ENCODE results near the gene GRAMD2A. TPM values are rescaled to one million over a fixed set of nuclear protein-coding genes. Genes with fewer than 3 reads are reported as not detected.

The GRAMD2A gene
- total and polyA plus RNA-seq, 10 of the 15 experiments (the other 5 are each of a cell fraction or from before 2014, with no cell fraction given) = 0.02 to 0.35 TPM; not detected in 8

GRCh38 chr15:72173864-72174550, 23.6 kb downstream of the GRAMD2A start (continued):
- TF ChIP-seq E4F1 (IDR thresholded peaks at IDR 0.05; ENCODE audit: borderline replicate concordance, partially characterized antibody) (no peak), E2F4 (IDR thresholded peaks at IDR 0.05; ENCODE audit: low read depth, low read length) (no peak), POLR2A (IDR thresholded peaks at IDR 0.05; ENCODE audit: low read depth, low read length) (no peak), CHD1 (IDR thresholded peaks at IDR 0.05; ENCODE audit: low read depth, low read length) (no peak)

- DNase-seq (ENCODE audit: low read depth, low spot score) (no peak), ATAC-seq (no peak), FAIRE-seq (no peak)
- H3K79me2 ChIP-seq (ENCODE audit: control insufficient read depth, insufficient read depth, low read length) = no peaks in the 10 kb centered on the region
- peaks cover 0 to 2% of the 10 kb centered on the region in 2 experiments; a peak in 2 of 4 replicates for H3K27me3 ChIP-seq (replicated peaks in 1 of 2; ENCODE audit: control insufficient read depth in 2 of 2, insufficient read depth in 2 of 2, low read length in 1 of 2)
- no peak overlapping the region for H3K9ac ChIP-seq (ENCODE audit: control insufficient read depth, insufficient read depth, low read length)
- TF ChIP-seq NR2C2 (IDR thresholded peaks at IDR 0.05; ENCODE audit: borderline replicate concordance, control insufficient read depth, insufficient read length, low read depth) (no peak), NFYB (IDR thresholded peaks at IDR 0.05; ENCODE audit: insufficient read depth, low read depth, low read length) (no peak), RELA (IDR thresholded peaks at IDR 0.05; ENCODE audit: borderline replicate concordance, partially characterized antibody) (no peak), E2F4 (IDR thresholded peaks at IDR 0.05; ENCODE audit: low read depth, low read length) (no peak), PKNOX1 (IDR thresholded peaks at IDR 0.05) (no peak)
- H3K36me3 ChIP-seq (ENCODE audit: control insufficient read depth in 2 of 2, insufficient read depth in 2 of 2, low read length in 1 of 2) = no peaks in the 10 kb centered on the region
- intact Hi-C loops (cut with micrococcal nuclease; ENCODE audit: unreplicated experiment) (no loop called here), in situ Hi-C loops (cut with MboI) (no loop called here)
- ChIA-PET CTCF (interaction anchor here (0.6 kb wide), 1 partner anchor 675 kb away, joined by 3 read pairs; no protein-coding TSS in a partner anchor), POLR2A (no interaction called here), RAD21 (ENCODE audit: unreplicated experiment) (no interaction called here), SMC1A (ENCODE audit: uncharacterized antibody, unreplicated experiment) (no interaction called here)
- H3K27ac ChIP-seq (ENCODE audit: control insufficient read depth, insufficient read depth) = no peak overlapping the region
- no peaks in the 10 kb centered on the region for H3K9me3 ChIP-seq (replicated peaks; ENCODE audit: control insufficient read depth, insufficient read depth, low read length)
- H3K4me2 ChIP-seq (ENCODE audit: control insufficient read depth, insufficient read depth) = no peak overlapping the region
- H2AFZ ChIP-seq (ENCODE audit: control insufficient read depth, low read depth, low read length) = no peak overlapping the region
- WGBS (ENCODE audit: insufficient coverage, insufficient replicate concordance, low lambda C conversion rate, missing lambda C conversion rate) = 62% methylated on average over 6 of the region's 6 CpGs
- no TSS peak for BruUV-seq (replicated peaks)
- no peaks in the 10 kb centered on the region for H4K20me1 ChIP-seq (ENCODE audit: control insufficient read depth, insufficient read depth)
- no peaks in the 10 kb centered on the region; the same call in 1 of the 2 replicates for H3K4me1 ChIP-seq (ENCODE audit: control insufficient read depth, insufficient read depth, low read length)
- no peak overlapping the region for H3K4me3 ChIP-seq
Observed at GRCh38 chr15:72173401-72173800, 24.2 kb downstream of the GRAMD2A start.
